Activated naive CD8-positive, alpha-beta T cell treated with anti-CD3 and anti-CD28 coated beads, Interleukin-2, amount 10 ng/mL, durations not matched to agents 7 days and 5 days (primary cell): ENCODE measurements around the gene AHI1. TPM values are rescaled to one million over a fixed set of nuclear protein-coding genes. Genes with fewer than 3 reads are reported as not detected.

Source experiments
- ATAC-seq: fragments of 150-1000 bp; cut with Tn5 transposase; one replicate; pipeline ENCODE4 v1.10.0; 2021; ENCODE audit warnings: low read depth, moderate library complexity
- POLR2A ChIA-PET: fragments of 350-600 bp; sonication (Branson Sonifier 250); formaldehyde crosslinking; loops from one replicate; lab custom pipeline; 2021; ENCODE audit warnings: antibody characterized with exemption; lab: Charles Lee
- DNase-seq: peaks from one replicate; pipeline ENCODE4 v3.0.0; 2021
- H3K27ac Mint-ChIP-seq: one replicate; pipeline ENCODE4 v1.8.0; 2022; ENCODE audit warnings: mild to moderate bottlenecking, mixed read lengths
- H3K27me3 Mint-ChIP-seq: one replicate; pipeline ENCODE4 v1.8.0; 2022; ENCODE audit warnings: mild to moderate bottlenecking, moderate library complexity, mixed read lengths
- H3K36me3 Mint-ChIP-seq: one replicate; pipeline ENCODE4 v1.8.0; 2021; ENCODE audit warnings: mild to moderate bottlenecking, mixed read lengths
- H3K4me1 Mint-ChIP-seq: one replicate; pipeline ENCODE4 v1.8.0; 2021; ENCODE audit warnings: mixed read lengths
- H3K4me3 Mint-ChIP-seq: one replicate; pipeline ENCODE4 v1.8.0; 2022; ENCODE audit warnings: mild to moderate bottlenecking, moderate library complexity, mixed read lengths
- H3K9me3 Mint-ChIP-seq: one replicate; pipeline ENCODE4 v1.8.0; 2021; ENCODE audit warnings: mixed read lengths
- total RNA-seq, 2 experiments: library from RNA; stranded (reverse); gene quantifications; one replicate each; pipeline ENCODE4 v1.2.3, GENCODE V29; 2021

The AHI1 gene
- 10 to 100 TPM; 19.9 to 21.4 TPM for total RNA-seq

GRCh38 chr6:135497412-135498184 lies at the start of gene AHI1:
TSS of gene AHI1 (minus strand) at chr6:135497740. CDS start at chr6:135492237, 5,503 bp downstream.
- Mint-ChIP-seq H3K9me3 (no peaks in the 10 kb centered on the region), H3K27ac (no peak within 1 kb of the TSS), H3K36me3 (peaks cover 11% of the 10 kb centered on the region), H3K4me1 (peaks cover 10% of the 10 kb centered on the region), H3K27me3 (no peaks in the 10 kb centered on the region), H3K4me3 (peak within 1 kb of the TSS; percentile 24)
- peak; percentile 79 for ATAC-seq
- DNase-seq: peak; percentile 93
- POLR2A ChIA-PET: interaction anchor here (0.6 to 4.6 kb wide), 5 partner anchors 317 to 907 kb away, joined by 3 to 33 read pairs (median 3); partner anchors contain the start of genes BCLAF1, HBS1L and MYB

GRCh38 chr6:135546680-135547418 lies 49.3 kb upstream of the AHI1 start:
- no peak overlapping the region for H3K27ac Mint-ChIP-seq
- peaks cover under 1% of the 10 kb centered on the region for H3K27me3 Mint-ChIP-seq

GRCh38 chr6:135546206-135546605 lies 48.7 kb upstream of the AHI1 start:
- H3K27ac Mint-ChIP-seq: no peak overlapping the region
- no peak overlapping the region for H3K4me3 Mint-ChIP-seq
- peaks cover 4% of the 10 kb centered on the region for H3K9me3 Mint-ChIP-seq
- no peaks in the 10 kb centered on the region for H3K4me1 Mint-ChIP-seq
- POLR2A ChIA-PET: no interaction called here
- H3K36me3 Mint-ChIP-seq: peaks cover 6% of the 10 kb centered on the region
- DNase-seq (no peak), ATAC-seq (no peak)
- no peaks in the 10 kb centered on the region for H3K27me3 Mint-ChIP-seq

More at GRCh38 chr6:135546680-135547418, 49.3 kb upstream of the AHI1 start:
- ATAC-seq (no peak), DNase-seq (no peak)
- POLR2A ChIA-PET: no interaction called here
- no peak overlapping the region for H3K4me3 Mint-ChIP-seq
- peaks cover 6% of the 10 kb centered on the region for H3K36me3 Mint-ChIP-seq
- H3K4me1 Mint-ChIP-seq: no peaks in the 10 kb centered on the region
- H3K9me3 Mint-ChIP-seq: peaks cover 4% of the 10 kb centered on the region

- Mint-ChIP-seq H3K9me3 (peaks cover 6% of the 10 kb centered on the region), H3K27me3 (no peaks in the 10 kb centered on the region), H3K4me3 (no peak overlapping the region), H3K27ac (no peak overlapping the region), H3K36me3 (peaks cover 8% of the 10 kb centered on the region), H3K4me1 (peaks cover 22% of the 10 kb centered on the region)
- peak; percentile 39 for ATAC-seq
- POLR2A ChIA-PET: no interaction called here
- DNase-seq: no peak
Observed at GRCh38 chr6:135540207-135540840, 42.8 kb upstream of the AHI1 start.

GRCh38 chr6:135537741-135538301 lies 40.3 kb upstream of the AHI1 start:
- Mint-ChIP-seq H3K27ac (peak overlapping the region; percentile 35), H3K36me3 (peaks cover 4% of the 10 kb centered on the region), H3K4me1 (peaks cover 22% of the 10 kb centered on the region), H3K9me3 (peaks cover 5% of the 10 kb centered on the region), H3K4me3 (no peak overlapping the region), H3K27me3 (no peaks in the 10 kb centered on the region)
- POLR2A ChIA-PET: interaction anchor here (0.7 kb wide), 1 partner anchor 752 kb away, joined by 4 read pairs; the partner anchor contains the start of gene BCLAF1
- DNase-seq (no peak), ATAC-seq (peak; percentile 50)

GRCh38 chr6:135535989-135536414 lies 38.5 kb upstream of the AHI1 start:
- Mint-ChIP-seq H3K4me3 (peak overlapping the region; percentile 63), H3K36me3 (peaks cover 3% of the 10 kb centered on the region)

GRCh38 chr6:135534773-135535380 lies 37.3 kb upstream of the AHI1 start:
- Mint-ChIP-seq H3K4me3 (no peak overlapping the region), H3K9me3 (peaks cover 5% of the 10 kb centered on the region), H3K4me1 (peaks cover 15% of the 10 kb centered on the region), H3K27me3 (no peaks in the 10 kb centered on the region), H3K27ac (no peak overlapping the region), H3K36me3 (peaks cover 3% of the 10 kb centered on the region)
- ATAC-seq (no peak), DNase-seq (no peak)
- POLR2A ChIA-PET: no interaction called here

More at GRCh38 chr6:135535989-135536414, 38.5 kb upstream of the AHI1 start:
- Mint-ChIP-seq H3K9me3 (peaks cover 5% of the 10 kb centered on the region), H3K27me3 (no peaks in the 10 kb centered on the region), H3K4me1 (peaks cover 22% of the 10 kb centered on the region), H3K27ac (peak overlapping the region; percentile 30)
- POLR2A ChIA-PET: interaction anchor here (0.6 kb wide), 1 partner anchor 41 kb away, joined by 5 read pairs; no protein-coding TSS in a partner anchor
- no peak for DNase-seq
- peak; percentile 60 for ATAC-seq

- H3K9me3 Mint-ChIP-seq: peaks cover 2% of the 10 kb centered on the region
- H3K4me3 Mint-ChIP-seq: no peak overlapping the region
- H3K36me3 Mint-ChIP-seq: peaks cover 1% of the 10 kb centered on the region
- ATAC-seq (no peak), DNase-seq (no peak)
- POLR2A ChIA-PET: no interaction called here
- peaks cover 10% of the 10 kb centered on the region for H3K4me1 Mint-ChIP-seq
- no peaks in the 10 kb centered on the region for H3K27me3 Mint-ChIP-seq
- no peak overlapping the region for H3K27ac Mint-ChIP-seq
Observed at GRCh38 chr6:135532559-135532958, 35.0 kb upstream of the AHI1 start.

GRCh38 chr6:135531954-135532490 lies 34.5 kb upstream of the AHI1 start:
- H3K9me3 Mint-ChIP-seq: peaks cover 2% of the 10 kb centered on the region
- no peak overlapping the region for H3K27ac Mint-ChIP-seq
- H3K36me3 Mint-ChIP-seq: peaks cover 1% of the 10 kb centered on the region
- no peaks in the 10 kb centered on the region for H3K27me3 Mint-ChIP-seq
- H3K4me3 Mint-ChIP-seq: no peak overlapping the region
- peaks cover 7% of the 10 kb centered on the region for H3K4me1 Mint-ChIP-seq
- POLR2A ChIA-PET: no interaction called here
- no peak for DNase-seq
- no peak for ATAC-seq

GRCh38 chr6:135530113-135530512 lies 32.6 kb upstream of the AHI1 start:
- Mint-ChIP-seq H3K4me1 (no peaks in the 10 kb centered on the region), H3K27ac (no peak overlapping the region), H3K9me3 (peaks cover 2% of the 10 kb centered on the region), H3K36me3 (peaks cover 1% of the 10 kb centered on the region), H3K4me3 (no peak overlapping the region), H3K27me3 (no peaks in the 10 kb centered on the region)
- POLR2A ChIA-PET: no interaction called here
- no peak for DNase-seq
- ATAC-seq: no peak

GRCh38 chr6:135527960-135528249 lies 30.4 kb upstream of the AHI1 start:
- no peak overlapping the region for H3K27ac Mint-ChIP-seq
- POLR2A ChIA-PET: no interaction called here
- peaks cover 1% of the 10 kb centered on the region for H3K36me3 Mint-ChIP-seq
- peaks cover 2% of the 10 kb centered on the region for H3K9me3 Mint-ChIP-seq
- peaks cover 4% of the 10 kb centered on the region for H3K4me1 Mint-ChIP-seq
- H3K4me3 Mint-ChIP-seq: no peak overlapping the region
- DNase-seq: no peak
- ATAC-seq: no peak
- H3K27me3 Mint-ChIP-seq: no peaks in the 10 kb centered on the region

GRCh38 chr6:135527116-135527959 lies 29.8 kb upstream of the AHI1 start:
- H3K9me3 Mint-ChIP-seq: no peaks in the 10 kb centered on the region
- no peak overlapping the region for H3K4me3 Mint-ChIP-seq
- no peak overlapping the region for H3K27ac Mint-ChIP-seq
- POLR2A ChIA-PET: no interaction called here
- H3K4me1 Mint-ChIP-seq: peaks cover 4% of the 10 kb centered on the region
- H3K36me3 Mint-ChIP-seq: no peaks in the 10 kb centered on the region
- H3K27me3 Mint-ChIP-seq: no peaks in the 10 kb centered on the region
- ATAC-seq: no peak
- DNase-seq: no peak
